ENCODE measurements around the gene ATF4. TPM values are rescaled to one million over a fixed set of nuclear protein-coding genes. Genes with fewer than 3 reads are reported as not detected.

Gene ATF4
- total RNA-seq, 3 donors from 2014 or later = 201 to 581 (median 205) TPM

DNA sequence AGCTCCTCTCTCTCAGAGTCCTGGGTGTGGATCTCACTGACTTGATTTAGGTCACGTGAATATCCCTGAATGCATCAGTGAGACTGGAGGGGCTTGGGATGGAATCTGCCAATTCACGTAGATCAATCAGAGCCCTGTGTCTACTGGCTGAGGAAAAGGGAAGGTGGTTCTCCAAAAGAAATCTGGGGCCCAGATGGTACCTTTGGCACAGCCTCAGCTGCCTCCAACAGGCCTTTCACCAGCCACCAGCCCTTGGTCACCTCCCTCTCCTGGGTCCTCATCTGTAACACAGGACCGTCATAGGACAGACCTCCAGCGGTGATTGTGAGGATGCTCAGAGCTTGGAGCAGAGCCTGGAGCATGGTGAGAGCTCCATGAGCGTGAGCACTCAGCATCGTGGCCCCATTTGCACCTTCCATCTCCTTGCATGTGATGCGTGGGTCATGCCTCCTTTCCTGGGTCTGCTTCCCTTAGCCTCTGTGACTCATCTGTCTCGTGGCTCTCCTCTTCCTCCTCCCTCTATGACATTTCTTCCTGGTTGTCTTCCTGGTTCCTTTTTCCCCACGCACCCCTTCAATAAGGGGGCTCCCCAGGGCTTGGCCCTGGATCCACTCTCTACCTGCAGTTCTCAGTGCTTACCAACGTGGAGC, 25.8 kb upstream of the ATF4 start:
- ATAC-seq (no peak), DNase-seq (peak in 1 of 3 donors; percentile 36)
- TF ChIP-seq, protein P1, sequence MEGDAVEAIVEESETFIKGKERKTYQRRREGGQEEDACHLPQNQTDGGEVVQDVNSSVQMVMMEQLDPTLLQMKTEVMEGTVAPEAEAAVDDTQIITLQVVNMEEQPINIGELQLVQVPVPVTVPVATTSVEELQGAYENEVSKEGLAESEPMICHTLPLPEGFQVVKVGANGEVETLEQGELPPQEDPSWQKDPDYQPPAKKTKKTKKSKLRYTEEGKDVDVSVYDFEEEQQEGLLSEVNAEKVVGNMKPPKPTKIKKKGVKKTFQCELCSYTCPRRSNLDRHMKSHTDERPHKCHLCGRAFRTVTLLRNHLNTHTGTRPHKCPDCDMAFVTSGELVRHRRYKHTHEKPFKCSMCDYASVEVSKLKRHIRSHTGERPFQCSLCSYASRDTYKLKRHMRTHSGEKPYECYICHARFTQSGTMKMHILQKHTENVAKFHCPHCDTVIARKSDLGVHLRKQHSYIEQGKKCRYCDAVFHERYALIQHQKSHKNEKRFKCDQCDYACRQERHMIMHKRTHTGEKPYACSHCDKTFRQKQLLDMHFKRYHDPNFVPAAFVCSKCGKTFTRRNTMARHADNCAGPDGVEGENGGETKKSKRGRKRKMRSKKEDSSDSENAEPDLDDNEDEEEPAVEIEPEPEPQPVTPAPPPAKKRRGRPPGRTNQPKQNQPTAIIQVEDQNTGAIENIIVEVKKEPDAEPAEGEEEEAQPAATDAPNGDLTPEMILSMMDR (IDR thresholded peaks at IDR 0.05) = no peak
- Histone ChIP-seq H3K4me1 (ENCODE audit: low read depth) (no peaks in the 10 kb centered on the region), H3K36me3 (ENCODE audit: low read depth) (no peaks in the 10 kb centered on the region), H3K4me3 (no peak overlapping the region), H3K9me3 (no peaks in the 10 kb centered on the region)
- intact Hi-C loops (cut with DNase I, micrococcal nuclease) = no loop called here

DNA sequence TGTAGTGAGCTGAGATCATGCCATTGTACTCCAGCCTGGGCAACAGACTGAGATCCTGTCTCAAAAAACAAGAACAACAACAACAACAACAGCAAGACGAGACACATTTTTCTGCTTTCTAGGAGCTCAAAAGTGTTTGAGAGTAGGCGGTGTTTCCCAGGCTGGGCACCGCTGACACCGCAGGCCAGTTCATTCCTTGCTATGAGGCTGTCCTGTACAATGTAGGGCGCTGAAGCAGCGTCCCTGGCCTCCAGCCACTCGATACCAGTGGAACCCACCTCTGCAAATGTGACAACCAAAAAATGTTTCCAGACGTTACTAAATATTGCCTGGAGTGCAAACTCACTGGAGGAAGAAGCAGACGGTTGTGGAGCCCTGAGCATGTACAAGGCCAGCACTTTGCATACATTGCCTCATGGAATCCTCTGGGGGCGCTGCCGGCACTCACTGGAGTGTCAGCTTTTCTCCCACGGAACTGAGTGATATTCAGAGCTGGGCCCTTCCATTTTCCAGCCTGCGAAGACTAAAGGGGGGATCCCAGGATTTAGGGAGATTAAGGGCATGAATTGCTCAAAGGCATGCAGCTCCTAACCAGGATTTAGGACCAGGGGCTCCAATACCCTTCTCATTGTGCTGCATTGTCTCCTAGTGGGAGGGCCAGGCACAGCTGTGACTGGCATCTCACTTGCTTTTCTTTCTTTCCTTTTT, 24.1 kb upstream of the ATF4 start:
- Histone ChIP-seq H3K4me3 (no peak overlapping the region), H3K36me3 (ENCODE audit: low read depth) (no peaks in the 10 kb centered on the region), H3K9me3 (no peaks in the 10 kb centered on the region), H3K4me1 (ENCODE audit: low read depth) (peaks cover 1% of the 10 kb centered on the region)
- DNase-seq (peak; percentile 77 to 82 (median 78)), ATAC-seq (peak; percentile 91)
- intact Hi-C loops (cut with DNase I, micrococcal nuclease) = no loop called here
- TF ChIP-seq, protein P1 (IDR thresholded peaks at IDR 0.05) = peak; percentile 74

DNA sequence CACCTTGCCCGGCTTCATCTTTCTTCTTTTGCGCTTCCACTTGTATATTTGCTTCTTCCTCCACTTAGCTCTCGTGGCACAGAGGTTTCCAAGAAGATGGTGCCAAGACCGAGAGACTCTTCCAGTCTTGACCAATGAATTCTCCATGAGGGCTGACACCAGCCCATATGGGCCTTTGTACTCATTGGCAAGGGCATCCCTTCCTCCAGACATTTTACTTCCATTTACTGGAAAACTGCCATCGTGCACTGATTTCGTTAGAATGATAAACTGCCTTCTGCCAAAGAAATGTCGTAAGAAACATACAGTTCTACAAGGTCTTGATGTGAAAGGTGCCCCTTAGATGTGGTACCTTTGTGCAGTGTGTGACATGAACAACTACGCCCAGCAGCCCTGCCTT, 22.9 kb upstream of the ATF4 start:
- peaks cover 8% of the 10 kb centered on the region for H3K4me1 ChIP-seq (ENCODE audit: low read depth)
- H3K9me3 ChIP-seq = no peaks in the 10 kb centered on the region
- H3K4me3 ChIP-seq = no peak overlapping the region
- DNase-seq (no peak), ATAC-seq (no peak)
- H3K36me3 ChIP-seq (ENCODE audit: low read depth) = peaks cover 3% of the 10 kb centered on the region
- TF ChIP-seq, protein P1 (IDR thresholded peaks at IDR 0.05) = no peak
- intact Hi-C loops (cut with DNase I, micrococcal nuclease) = no loop called here

DNA sequence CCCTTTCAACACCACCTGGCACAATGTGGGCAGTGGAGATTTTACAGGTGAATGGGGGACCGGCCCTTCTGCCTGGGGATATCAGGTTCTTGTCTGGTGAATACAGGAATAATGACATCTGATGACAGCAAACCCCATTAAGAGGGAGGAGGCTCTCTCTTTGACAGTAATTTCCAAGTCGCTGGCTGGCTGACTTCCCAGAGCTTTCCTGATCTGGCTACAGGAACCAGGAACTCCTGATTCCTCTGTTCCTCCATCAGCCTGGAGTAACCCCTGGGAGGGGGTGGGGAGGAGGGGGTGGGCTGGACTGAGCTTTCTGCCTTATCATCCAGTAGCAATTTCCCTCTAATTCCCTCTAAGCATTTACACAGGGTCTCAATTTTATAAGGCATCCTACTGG, 22.0 kb upstream of the ATF4 start:
- Histone ChIP-seq H3K4me3 (no peak overlapping the region), H3K36me3 (ENCODE audit: low read depth) (peaks cover 3% of the 10 kb centered on the region), H3K9me3 (no peaks in the 10 kb centered on the region), H3K4me1 (ENCODE audit: low read depth) (peaks cover 14% of the 10 kb centered on the region)
- no peak for ATAC-seq
- TF ChIP-seq, protein P1 (IDR thresholded peaks at IDR 0.05) = no peak
- intact Hi-C loops (cut with DNase I, micrococcal nuclease) = no loop called here
- peak; percentile 42 to 49 (median 48) for DNase-seq

DNA sequence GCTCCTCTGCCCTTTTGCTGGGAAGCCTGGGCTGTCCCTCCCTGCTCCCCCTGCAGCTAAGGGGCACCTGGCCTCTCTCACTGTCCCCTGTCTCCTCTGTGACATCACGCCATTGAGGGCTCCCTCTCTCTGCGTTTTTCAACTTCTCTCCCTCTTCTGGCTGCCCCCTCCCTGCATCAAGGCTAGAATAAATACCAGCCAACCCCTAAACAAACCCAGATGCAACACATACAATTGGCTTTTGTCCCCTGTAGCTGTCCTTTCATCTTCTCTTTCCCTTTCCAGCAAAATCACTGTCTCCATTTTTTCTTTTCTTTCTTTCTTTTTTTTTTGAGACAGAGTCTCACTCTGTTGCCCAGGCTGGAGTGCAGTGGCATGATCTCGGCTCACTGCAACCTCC, 21.6 kb upstream of the ATF4 start:
- ATAC-seq (no peak), DNase-seq (no peak)
- H3K36me3 ChIP-seq (ENCODE audit: low read depth) = peaks cover 3% of the 10 kb centered on the region
- H3K9me3 ChIP-seq = no peaks in the 10 kb centered on the region
- TF ChIP-seq, protein P1 (IDR thresholded peaks at IDR 0.05) = no peak
- intact Hi-C loops (cut with DNase I, micrococcal nuclease) = no loop called here
- peaks cover 18% of the 10 kb centered on the region for H3K4me1 ChIP-seq (ENCODE audit: low read depth)
- no peak overlapping the region for H3K4me3 ChIP-seq

Data from mucosa of descending colon (tissue), 3 donors.